ENCODE measurements around the gene FSIP1. TPM values are rescaled to one million over a fixed set of nuclear protein-coding genes. Genes with fewer than 3 reads are reported as not detected.

The FSIP1 gene
- total RNA-seq, 2 experiments from 2014 or later, result 0.22 to 0.34 TPM

- no peaks in the 10 kb centered on the region for H3K27me3 ChIP-seq (ENCODE audit: control insufficient read depth in 1 of 2, insufficient read depth in 2 of 2, low read length in 2 of 2)
- H3K4me3 Mint-ChIP-seq, result no peak overlapping the region
- DNase-seq (no peak), ATAC-seq (ENCODE audit: poor library complexity) (no peak)
- CTCF ChIA-PET, result interaction anchor here (1.0 kb wide), 1 partner anchor 73 kb away, joined by 4 read pairs; no protein-coding TSS in a partner anchor
- H3K4me1 Mint-ChIP-seq (ENCODE audit: low read depth), result no peaks in the 10 kb centered on the region
- H3K9me3 Mint-ChIP-seq, result no peaks in the 10 kb centered on the region
- no peak overlapping the region for H3K27ac Mint-ChIP-seq
- no peak overlapping the region for H3K27ac ChIP-seq (ENCODE audit: low read depth in 1 of 2, low read length in 2 of 2)
- H3K36me3 ChIP-seq (ENCODE audit: insufficient read depth, low read length), result no peaks in the 10 kb centered on the region
- H3K4me1 ChIP-seq (ENCODE audit: insufficient read depth, low read length), result no peaks in the 10 kb centered on the region
- POLR2A ChIA-PET, result no interaction called here
- no peaks in the 10 kb centered on the region for H3K9me3 ChIP-seq (ENCODE audit: control insufficient read depth in 1 of 2, insufficient read depth in 1 of 2, low read length in 2 of 2)
- H3K36me3 Mint-ChIP-seq (ENCODE audit: low read depth), result no peaks in the 10 kb centered on the region
- no peak overlapping the region for H3K4me3 ChIP-seq (ENCODE audit: low read length)
- no peaks in the 10 kb centered on the region for H3K27me3 Mint-ChIP-seq
- no peak for TF ChIP-seq CTCF (IDR thresholded peaks at IDR 0.05)
- intact Hi-C loops (cut with DNase I, micrococcal nuclease), result loop anchor here in 1 of 2 experiments (5.0 to 10.0 kb wide), 3 partner anchors 92 to 741 kb away; no protein-coding TSS in a partner anchor
Measured at GRCh38 chr15:39684233-39684632, 98.4 kb downstream of the FSIP1 start.

GRCh38 chr15:39682366-39682765 lies 100.3 kb downstream of the FSIP1 start:
- Mint-ChIP-seq H3K36me3 (ENCODE audit: low read depth) (no peaks in the 10 kb centered on the region), H3K9me3 (no peaks in the 10 kb centered on the region), H3K4me1 (ENCODE audit: low read depth) (no peaks in the 10 kb centered on the region), H3K27me3 (no peaks in the 10 kb centered on the region), H3K27ac (no peak overlapping the region), H3K4me3 (no peak overlapping the region)
- ATAC-seq (ENCODE audit: poor library complexity) (no peak), DNase-seq (no peak)
- intact Hi-C loops (cut with DNase I, micrococcal nuclease), result loop anchor here in 1 of 2 experiments (5.0 to 10.0 kb wide), 3 partner anchors 90 to 742 kb away; no protein-coding TSS in a partner anchor
- Histone ChIP-seq H3K4me3 (ENCODE audit: low read length) (no peak overlapping the region), H3K27me3 (ENCODE audit: control insufficient read depth in 1 of 2, insufficient read depth in 2 of 2, low read length in 2 of 2) (no peaks in the 10 kb centered on the region), H3K9me3 (ENCODE audit: control insufficient read depth in 1 of 2, insufficient read depth in 1 of 2, low read length in 2 of 2) (no peaks in the 10 kb centered on the region), H3K27ac (ENCODE audit: low read depth in 1 of 2, low read length in 2 of 2) (no peak overlapping the region), H3K36me3 (ENCODE audit: insufficient read depth, low read length) (no peaks in the 10 kb centered on the region), H3K4me1 (ENCODE audit: insufficient read depth, low read length) (no peaks in the 10 kb centered on the region)
- POLR2A ChIA-PET, result no interaction called here
- CTCF ChIA-PET, result interaction anchor here (1.2 kb wide), 1 partner anchor 75 kb away, joined by 5 read pairs; no protein-coding TSS in a partner anchor
- TF ChIP-seq CTCF (IDR thresholded peaks at IDR 0.05), result no peak

- POLR2A ChIA-PET, result no interaction called here
Measured at GRCh38 chr15:39680868-39681267, 101.8 kb downstream of the FSIP1 start.

More at GRCh38 chr15:39680868-39681267, 101.8 kb downstream of the FSIP1 start:
- no peaks in the 10 kb centered on the region for H3K36me3 ChIP-seq (ENCODE audit: insufficient read depth, low read length)
- Mint-ChIP-seq H3K4me3 (no peak overlapping the region), H3K27ac (no peak overlapping the region), H3K36me3 (ENCODE audit: low read depth) (no peaks in the 10 kb centered on the region), H3K9me3 (no peaks in the 10 kb centered on the region), H3K4me1 (ENCODE audit: low read depth) (no peaks in the 10 kb centered on the region), H3K27me3 (no peaks in the 10 kb centered on the region)
- H3K4me1 ChIP-seq (ENCODE audit: insufficient read depth, low read length), result no peaks in the 10 kb centered on the region
- no peaks in the 10 kb centered on the region for H3K9me3 ChIP-seq (ENCODE audit: control insufficient read depth in 1 of 2, insufficient read depth in 1 of 2, low read length in 2 of 2)
- ATAC-seq (ENCODE audit: poor library complexity) (no peak), DNase-seq (no peak)
- CTCF ChIA-PET, result interaction anchor here (0.9 kb wide), 1 partner anchor 8 kb away, joined by 3 read pairs; no protein-coding TSS in a partner anchor
- H3K27ac ChIP-seq (ENCODE audit: low read depth in 1 of 2, low read length in 2 of 2), result no peak overlapping the region
- H3K4me3 ChIP-seq (ENCODE audit: low read length), result no peak overlapping the region
- intact Hi-C loops (cut with DNase I, micrococcal nuclease), result loop anchor here in 1 of 2 experiments (5.0 to 10.0 kb wide), 3 partner anchors 89 to 744 kb away; no protein-coding TSS in a partner anchor
- no peaks in the 10 kb centered on the region for H3K27me3 ChIP-seq (ENCODE audit: control insufficient read depth in 1 of 2, insufficient read depth in 2 of 2, low read length in 2 of 2)
- no peak for TF ChIP-seq CTCF (IDR thresholded peaks at IDR 0.05)

Measured in CD4-positive, alpha-beta T cell (primary cell).